ENCODE results near the gene ZCCHC24.
"Not testable (repeated sequence)": the region's sequence is repeated elsewhere in the genome, so short reads cannot be mapped to it uniquely, and the experiment has no call there.

The ZCCHC24 gene

GRCh38 chr10:79342295-79342761 is 103.1 kb downstream of the ZCCHC24 start:
- Histone ChIP-seq H3K27me3 (ENCODE audit: insufficient read depth, low read length, poor library complexity) (no peaks in the 10 kb centered on the region), H3K56ac (ENCODE audit: low read length) (no peak overlapping the region), H4K8ac (ENCODE audit: low read depth, low read length) (no peak overlapping the region), H3K4me3 (ENCODE audit: low read length) (no peak overlapping the region), H3K4me1 (ENCODE audit: control insufficient read depth, low read depth, low read length) (no peaks in the 10 kb centered on the region), H3K18ac (ENCODE audit: low read length) (no peak overlapping the region), H2BK15ac (replicated peaks; ENCODE audit: low read depth) (no peak overlapping the region), H3K79me1 (ENCODE audit: low read length) (no peaks in the 10 kb centered on the region), H2BK120ac (ENCODE audit: low read depth, low read length) (no peak overlapping the region), H2BK5ac (ENCODE audit: low read length) (no peak overlapping the region), H2AK5ac (ENCODE audit: low read length) (no peak overlapping the region), H4K5ac (ENCODE audit: low read length) (no peak overlapping the region), H3K9ac (ENCODE audit: low read length) (no peak overlapping the region), H3K4me2 (ENCODE audit: low read length) (no peak overlapping the region), H3K4ac (ENCODE audit: low read depth, low read length) (no peak overlapping the region), H3K23ac (ENCODE audit: low read length) (no peak overlapping the region), H3K79me2 (ENCODE audit: control insufficient read depth, insufficient read depth, low read length) (no peaks in the 10 kb centered on the region), H3K36me3 (ENCODE audit: control insufficient read depth, insufficient read depth, low read length) (no peaks in the 10 kb centered on the region), H3K27ac (ENCODE audit: low read depth, low read length) (no peak overlapping the region)
- no peak for DNase-seq
- no CpG with 5 or more reads among the region's 5 CpGs for WGBS (ENCODE audit: extremely low coverage, insufficient coverage, low lambda C conversion rate)

GRCh38 chr10:79340646-79341244 is 104.7 kb downstream of the ZCCHC24 start:
- no peaks in the 10 kb centered on the region for H3K36me3 ChIP-seq (ENCODE audit: control insufficient read depth, insufficient read depth, low read length)
- no peak overlapping the region for H3K9ac ChIP-seq (ENCODE audit: low read length)
- no peak overlapping the region for H4K5ac ChIP-seq (ENCODE audit: low read length)
- no peaks in the 10 kb centered on the region for H3K79me1 ChIP-seq (ENCODE audit: low read length)
- no peak overlapping the region for H2AK5ac ChIP-seq (ENCODE audit: low read length)
- no peak overlapping the region for H3K4me2 ChIP-seq (ENCODE audit: low read length)
- no peak for DNase-seq
- H3K56ac ChIP-seq (ENCODE audit: low read length): no peak overlapping the region
- H3K4me3 ChIP-seq (ENCODE audit: low read length): no peak overlapping the region
- H3K79me2 ChIP-seq (ENCODE audit: control insufficient read depth, insufficient read depth, low read length): no peaks in the 10 kb centered on the region
- no peak overlapping the region for H3K18ac ChIP-seq (ENCODE audit: low read length)
- H2BK120ac ChIP-seq (ENCODE audit: low read depth, low read length): no peak overlapping the region
- no peak overlapping the region for H4K8ac ChIP-seq (ENCODE audit: low read depth, low read length)
- H3K27me3 ChIP-seq (ENCODE audit: insufficient read depth, low read length, poor library complexity): no peaks in the 10 kb centered on the region
- no peak overlapping the region for H3K4ac ChIP-seq (ENCODE audit: low read depth, low read length)
- no peak overlapping the region for H2BK15ac ChIP-seq (replicated peaks; ENCODE audit: low read depth)
- WGBS (ENCODE audit: extremely low coverage, insufficient coverage, low lambda C conversion rate): no CpG with 5 or more reads among the region's 5 CpGs
- H3K27ac ChIP-seq (ENCODE audit: low read depth, low read length): no peak overlapping the region
- H3K4me1 ChIP-seq (ENCODE audit: control insufficient read depth, low read depth, low read length): no peaks in the 10 kb centered on the region
- H3K23ac ChIP-seq (ENCODE audit: low read length): no peak overlapping the region
- H2BK5ac ChIP-seq (ENCODE audit: low read length): no peak overlapping the region

GRCh38 chr10:79339266-79339665 is 106.2 kb downstream of the ZCCHC24 start:
- no peak overlapping the region for H3K4ac ChIP-seq (ENCODE audit: low read depth, low read length)
- H3K56ac ChIP-seq (ENCODE audit: low read length): no peak overlapping the region
- H2BK120ac ChIP-seq (ENCODE audit: low read depth, low read length): no peak overlapping the region
- H3K4me2 ChIP-seq (ENCODE audit: low read length): no peak overlapping the region
- no CpG with 5 or more reads among the region's 3 CpGs for WGBS (ENCODE audit: extremely low coverage, insufficient coverage, low lambda C conversion rate)
- no peak overlapping the region for H4K5ac ChIP-seq (ENCODE audit: low read length)
- no peaks in the 10 kb centered on the region for H3K79me1 ChIP-seq (ENCODE audit: low read length)
- no peak overlapping the region for H2BK15ac ChIP-seq (replicated peaks; ENCODE audit: low read depth)
- no peaks in the 10 kb centered on the region for H3K27me3 ChIP-seq (ENCODE audit: insufficient read depth, low read length, poor library complexity)
- H3K36me3 ChIP-seq (ENCODE audit: control insufficient read depth, insufficient read depth, low read length): no peaks in the 10 kb centered on the region
- no peak overlapping the region for H2AK5ac ChIP-seq (ENCODE audit: low read length)
- no peak overlapping the region for H4K8ac ChIP-seq (ENCODE audit: low read depth, low read length)
- no peak overlapping the region for H3K27ac ChIP-seq (ENCODE audit: low read depth, low read length)
- H3K4me1 ChIP-seq (ENCODE audit: control insufficient read depth, low read depth, low read length): no peaks in the 10 kb centered on the region
- H3K9ac ChIP-seq (ENCODE audit: low read length): no peak overlapping the region
- H3K18ac ChIP-seq (ENCODE audit: low read length): no peak overlapping the region
- H3K23ac ChIP-seq (ENCODE audit: low read length): no peak overlapping the region
- H2BK5ac ChIP-seq (ENCODE audit: low read length): no peak overlapping the region
- DNase-seq: no peak
- no peak overlapping the region for H3K4me3 ChIP-seq (ENCODE audit: low read length)
- H3K79me2 ChIP-seq (ENCODE audit: control insufficient read depth, insufficient read depth, low read length): no peaks in the 10 kb centered on the region

GRCh38 chr10:79337783-79338469 is 107.5 kb downstream of the ZCCHC24 start:
- not testable (repeated sequence) for H3K79me2 ChIP-seq (ENCODE audit: control insufficient read depth, insufficient read depth, low read length); H2AK5ac ChIP-seq (ENCODE audit: low read length); H3K4me2 ChIP-seq (ENCODE audit: low read length); H3K27me3 ChIP-seq (ENCODE audit: insufficient read depth, low read length, poor library complexity); H3K36me3 ChIP-seq (ENCODE audit: control insufficient read depth, insufficient read depth, low read length); H3K4me1 ChIP-seq (ENCODE audit: control insufficient read depth, low read depth, low read length); H4K5ac ChIP-seq (ENCODE audit: low read length); H2BK120ac ChIP-seq (ENCODE audit: low read depth, low read length); DNase-seq; H3K27ac ChIP-seq (ENCODE audit: low read depth, low read length); H2BK15ac ChIP-seq (replicated peaks; ENCODE audit: low read depth); H3K23ac ChIP-seq (ENCODE audit: low read length); H3K56ac ChIP-seq (ENCODE audit: low read length); H3K18ac ChIP-seq (ENCODE audit: low read length); H4K8ac ChIP-seq (ENCODE audit: low read depth, low read length); H3K79me1 ChIP-seq (ENCODE audit: low read length); H3K4ac ChIP-seq (ENCODE audit: low read depth, low read length); H3K9ac ChIP-seq (ENCODE audit: low read length); H3K4me3 ChIP-seq (ENCODE audit: low read length); H2BK5ac ChIP-seq (ENCODE audit: low read length)
- WGBS (ENCODE audit: extremely low coverage, insufficient coverage, low lambda C conversion rate): no CpG with 5 or more reads among the region's 11 CpGs

GRCh38 chr10:79336739-79337138 is 108.7 kb downstream of the ZCCHC24 start:
- H3K56ac ChIP-seq (ENCODE audit: low read length): no peak overlapping the region
- H3K9ac ChIP-seq (ENCODE audit: low read length): no peak overlapping the region
- no peaks in the 10 kb centered on the region for H3K4me1 ChIP-seq (ENCODE audit: control insufficient read depth, low read depth, low read length)
- H3K27ac ChIP-seq (ENCODE audit: low read depth, low read length): no peak overlapping the region
- WGBS (ENCODE audit: extremely low coverage, insufficient coverage, low lambda C conversion rate): no CpG with 5 or more reads among the region's 7 CpGs
- DNase-seq: peak; percentile 66
- no peak overlapping the region for H3K4me2 ChIP-seq (ENCODE audit: low read length)
- no peak overlapping the region for H2AK5ac ChIP-seq (ENCODE audit: low read length)
- no peaks in the 10 kb centered on the region for H3K36me3 ChIP-seq (ENCODE audit: control insufficient read depth, insufficient read depth, low read length)
- H2BK120ac ChIP-seq (ENCODE audit: low read depth, low read length): no peak overlapping the region
- H3K27me3 ChIP-seq (ENCODE audit: insufficient read depth, low read length, poor library complexity): no peaks in the 10 kb centered on the region
- no peak overlapping the region for H3K4ac ChIP-seq (ENCODE audit: low read depth, low read length)
- no peak overlapping the region for H4K5ac ChIP-seq (ENCODE audit: low read length)
- no peak overlapping the region for H3K23ac ChIP-seq (ENCODE audit: low read length)
- H3K18ac ChIP-seq (ENCODE audit: low read length): no peak overlapping the region
- no peak overlapping the region for H3K4me3 ChIP-seq (ENCODE audit: low read length)
- no peaks in the 10 kb centered on the region for H3K79me1 ChIP-seq (ENCODE audit: low read length)
- no peak overlapping the region for H2BK5ac ChIP-seq (ENCODE audit: low read length)
- H2BK15ac ChIP-seq (replicated peaks; ENCODE audit: low read depth): no peak overlapping the region
- no peak overlapping the region for H4K8ac ChIP-seq (ENCODE audit: low read depth, low read length)
- H3K79me2 ChIP-seq (ENCODE audit: control insufficient read depth, insufficient read depth, low read length): no peaks in the 10 kb centered on the region

Measured in mesendoderm (in vitro differentiated cells).